Measurements from ENCODE around the gene WNT10A. TPM values are rescaled to one million over a fixed set of nuclear protein-coding genes. Genes with fewer than 3 reads are reported as not detected.
A peak's percentile ranks its signal among the peaks of the same experiment; 100 is the strongest.

Gene WNT10A
- total RNA-seq, 2 donors from 2014 or later = 3.6 to 4.3 TPM

DNA sequence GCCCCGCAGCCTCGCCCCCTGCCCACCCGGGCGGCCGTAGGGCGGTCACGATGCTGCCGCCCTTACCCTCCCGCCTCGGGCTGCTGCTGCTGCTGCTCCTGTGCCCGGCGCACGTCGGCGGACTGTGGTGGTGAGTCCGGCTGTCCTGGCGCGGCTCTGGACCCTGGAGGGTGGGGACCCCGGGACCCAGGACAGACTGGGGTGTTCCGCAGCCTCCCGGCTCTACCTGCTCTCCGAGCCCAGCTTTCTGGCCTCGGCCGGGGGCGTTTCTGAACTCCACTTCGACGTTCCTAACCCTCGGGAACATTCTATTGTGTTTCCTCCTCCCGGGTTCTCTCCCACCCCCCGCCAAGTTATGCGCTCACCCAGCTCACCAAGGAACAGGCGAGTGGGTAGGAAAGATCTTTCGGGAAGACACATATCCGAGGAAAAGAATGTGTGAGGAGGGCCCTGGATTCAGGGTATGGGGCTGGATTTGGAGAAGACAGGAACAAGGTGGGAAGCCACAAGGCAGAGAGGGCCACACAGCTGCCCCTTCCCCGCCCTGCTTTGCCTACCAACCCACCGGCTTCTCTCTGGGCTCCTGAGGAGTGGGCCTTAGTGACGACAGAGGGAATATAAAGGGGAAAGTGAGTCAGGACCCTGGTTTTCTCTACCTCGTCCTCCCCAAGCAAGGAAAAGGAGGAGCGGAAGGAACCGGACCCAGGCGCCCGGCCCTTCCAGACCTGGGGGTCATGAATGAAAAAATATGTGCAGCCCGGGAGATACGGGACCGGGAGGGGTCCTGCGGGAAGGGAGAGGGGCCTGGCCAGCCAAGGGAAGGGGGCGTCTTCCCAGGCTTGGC is 20.4 kb upstream of the WNT10A start:
- no peaks in the 10 kb centered on the region for H3K36me3 ChIP-seq
- intact Hi-C loops (cut with DNase I) = no loop called here
- 2% methylated on average over 45 of the region's 47 CpGs for WGBS
- TF ChIP-seq, protein P1, sequence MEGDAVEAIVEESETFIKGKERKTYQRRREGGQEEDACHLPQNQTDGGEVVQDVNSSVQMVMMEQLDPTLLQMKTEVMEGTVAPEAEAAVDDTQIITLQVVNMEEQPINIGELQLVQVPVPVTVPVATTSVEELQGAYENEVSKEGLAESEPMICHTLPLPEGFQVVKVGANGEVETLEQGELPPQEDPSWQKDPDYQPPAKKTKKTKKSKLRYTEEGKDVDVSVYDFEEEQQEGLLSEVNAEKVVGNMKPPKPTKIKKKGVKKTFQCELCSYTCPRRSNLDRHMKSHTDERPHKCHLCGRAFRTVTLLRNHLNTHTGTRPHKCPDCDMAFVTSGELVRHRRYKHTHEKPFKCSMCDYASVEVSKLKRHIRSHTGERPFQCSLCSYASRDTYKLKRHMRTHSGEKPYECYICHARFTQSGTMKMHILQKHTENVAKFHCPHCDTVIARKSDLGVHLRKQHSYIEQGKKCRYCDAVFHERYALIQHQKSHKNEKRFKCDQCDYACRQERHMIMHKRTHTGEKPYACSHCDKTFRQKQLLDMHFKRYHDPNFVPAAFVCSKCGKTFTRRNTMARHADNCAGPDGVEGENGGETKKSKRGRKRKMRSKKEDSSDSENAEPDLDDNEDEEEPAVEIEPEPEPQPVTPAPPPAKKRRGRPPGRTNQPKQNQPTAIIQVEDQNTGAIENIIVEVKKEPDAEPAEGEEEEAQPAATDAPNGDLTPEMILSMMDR (IDR thresholded peaks at IDR 0.05) = no peak
- TF ChIP-seq POLR2AphosphoS5 (IDR thresholded peaks at IDR 0.05) (no peak), POLR2A (IDR thresholded peaks at IDR 0.05) (no peak)
- H3K4me1 ChIP-seq (replicated peaks) = no peaks in the 10 kb centered on the region
- no peak for DNase-seq (ENCODE audit: low spot score)
- H3K27me3 ChIP-seq (replicated peaks; ENCODE audit: insufficient read depth) = no peaks in the 10 kb centered on the region
- peak overlapping the region; percentile 24 to 41 for H3K4me3 ChIP-seq
- no peaks in the 10 kb centered on the region for H3K9me3 ChIP-seq
- no peak overlapping the region for H3K27ac ChIP-seq

DNA sequence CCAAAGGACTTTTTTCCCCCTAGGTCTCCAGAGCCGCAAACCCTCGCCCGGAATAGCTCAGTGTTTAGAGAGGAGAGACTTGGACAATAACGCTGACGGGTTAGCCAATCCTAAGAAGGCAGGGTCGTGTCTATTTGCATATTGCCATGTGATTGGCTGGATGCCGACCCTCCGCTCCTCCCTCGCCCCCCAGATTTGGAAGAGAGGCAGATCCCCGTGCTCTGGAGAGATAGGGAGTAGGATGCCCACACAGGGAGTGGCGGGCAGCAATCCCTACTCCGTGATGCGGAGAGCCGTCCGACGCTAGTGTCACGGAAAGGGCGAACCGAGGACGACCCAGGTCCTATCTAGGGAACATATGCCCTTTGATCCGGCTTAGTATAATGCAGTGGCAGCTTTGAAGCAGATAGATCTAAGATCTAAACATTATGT is 19.7 kb upstream of the WNT10A start:
- Histone ChIP-seq H3K4me3 (no peak overlapping the region), H3K4me1 (replicated peaks) (no peaks in the 10 kb centered on the region), H3K9me3 (no peaks in the 10 kb centered on the region), H3K36me3 (no peaks in the 10 kb centered on the region), H3K27ac (no peak overlapping the region), H3K27me3 (replicated peaks; ENCODE audit: insufficient read depth) (no peaks in the 10 kb centered on the region)
- DNase-seq (ENCODE audit: low spot score) = peak; percentile 80
- TF ChIP-seq, protein P1 (IDR thresholded peaks at IDR 0.05) = no peak
- peak; percentile 73 for TF ChIP-seq POLR2AphosphoS5 (IDR thresholded peaks at IDR 0.05)
- intact Hi-C loops (cut with DNase I) = no loop called here
- WGBS = 3% methylated on average over 21 of the region's 21 CpGs

DNA sequence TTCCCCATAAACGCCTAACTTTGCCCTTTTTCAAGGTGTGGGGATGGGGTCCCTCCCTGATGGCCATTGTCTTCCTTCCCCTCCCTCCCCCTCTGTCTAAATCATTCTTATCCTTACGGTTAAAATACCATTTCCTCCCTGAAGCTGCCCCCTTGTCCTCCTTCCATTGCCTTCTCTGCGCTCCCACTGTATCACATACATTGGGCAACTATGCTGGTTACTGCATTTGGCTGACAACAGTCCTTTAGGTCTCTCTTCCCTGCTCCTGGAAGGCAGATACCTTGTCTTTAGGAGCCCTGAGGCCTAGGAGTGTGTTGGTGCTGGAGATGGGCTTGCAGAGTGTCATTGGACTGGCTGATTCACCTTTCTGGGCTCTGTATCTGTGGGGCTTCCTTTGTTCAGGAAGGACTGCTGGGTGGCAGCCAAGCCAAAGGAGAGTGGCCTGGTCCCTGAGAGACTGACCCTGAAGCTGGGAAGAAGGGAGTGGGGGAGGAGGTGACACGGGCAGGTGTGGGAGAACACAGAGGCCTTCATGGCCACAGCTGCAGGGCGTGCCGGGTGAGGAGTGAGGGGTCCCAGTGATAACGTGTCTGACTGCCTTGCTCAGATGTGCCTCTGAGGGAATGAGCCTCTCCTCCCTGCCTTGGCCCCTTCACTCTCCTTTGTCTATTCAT is 18.9 kb upstream of the WNT10A start:
- no peak for DNase-seq (ENCODE audit: low spot score)
- no peaks in the 10 kb centered on the region for H3K36me3 ChIP-seq
- H3K27ac ChIP-seq = no peak overlapping the region
- no peaks in the 10 kb centered on the region for H3K9me3 ChIP-seq
- intact Hi-C loops (cut with DNase I) = no loop called here
- TF ChIP-seq POLR2AphosphoS5 (IDR thresholded peaks at IDR 0.05) = no peak
- TF ChIP-seq, protein P1 (IDR thresholded peaks at IDR 0.05) = no peak
- no peak for TF ChIP-seq POLR2A (IDR thresholded peaks at IDR 0.05)
- no peaks in the 10 kb centered on the region for H3K4me1 ChIP-seq (replicated peaks)
- 71% methylated on average over 7 of the region's 7 CpGs for WGBS
- no peaks in the 10 kb centered on the region for H3K27me3 ChIP-seq (replicated peaks; ENCODE audit: insufficient read depth)
- no peak overlapping the region for H3K4me3 ChIP-seq

DNA sequence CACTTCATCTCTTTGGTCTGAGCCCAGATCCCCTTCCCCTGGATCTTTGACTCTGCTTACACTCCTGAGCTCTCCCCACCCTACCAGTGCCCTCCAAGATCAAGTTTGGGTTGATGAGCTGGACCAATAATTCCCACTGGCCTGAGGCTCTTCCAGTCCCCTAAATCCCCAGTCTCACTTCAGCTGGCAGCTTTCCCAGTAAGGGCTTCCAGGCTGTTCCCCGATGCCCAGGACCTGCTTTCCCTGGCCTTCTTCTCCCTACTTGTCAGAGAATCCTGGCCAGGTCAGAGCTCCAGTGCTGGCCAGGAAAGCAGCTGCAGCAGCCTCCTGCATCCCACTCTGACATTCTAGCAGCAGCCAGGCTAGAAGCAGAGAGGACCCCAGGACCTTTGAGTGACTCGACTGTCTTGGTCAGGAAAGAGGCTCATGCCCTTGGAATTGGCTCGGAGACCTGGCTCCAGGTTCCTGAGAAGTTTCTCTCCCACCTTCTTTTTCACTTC is 17.6 kb upstream of the WNT10A start:
- H3K9me3 ChIP-seq = no peaks in the 10 kb centered on the region
- H3K27ac ChIP-seq = no peak overlapping the region
- intact Hi-C loops (cut with DNase I) = no loop called here
- H3K36me3 ChIP-seq = no peaks in the 10 kb centered on the region
- no peak overlapping the region for H3K4me3 ChIP-seq
- H3K27me3 ChIP-seq (replicated peaks; ENCODE audit: insufficient read depth) = no peaks in the 10 kb centered on the region
- 69% methylated on average over 3 of the region's 3 CpGs for WGBS
- no peak for DNase-seq (ENCODE audit: low spot score)
- no peaks in the 10 kb centered on the region for H3K4me1 ChIP-seq (replicated peaks)
- TF ChIP-seq, protein P1 (IDR thresholded peaks at IDR 0.05) = no peak
- TF ChIP-seq POLR2A (IDR thresholded peaks at IDR 0.05) (no peak), POLR2AphosphoS5 (IDR thresholded peaks at IDR 0.05) (no peak)
